Inferior parietal cortex (tissue), 1 donor: ENCODE measurements around the gene PLXNA1.

ENCODE experiments used
- DNase-seq: peaks from one replicate; pipeline ENCODE4 v3.0.0-alpha.2; 2016; ENCODE audit errors: extremely low spot score

PLXNA1 gene

DNA sequence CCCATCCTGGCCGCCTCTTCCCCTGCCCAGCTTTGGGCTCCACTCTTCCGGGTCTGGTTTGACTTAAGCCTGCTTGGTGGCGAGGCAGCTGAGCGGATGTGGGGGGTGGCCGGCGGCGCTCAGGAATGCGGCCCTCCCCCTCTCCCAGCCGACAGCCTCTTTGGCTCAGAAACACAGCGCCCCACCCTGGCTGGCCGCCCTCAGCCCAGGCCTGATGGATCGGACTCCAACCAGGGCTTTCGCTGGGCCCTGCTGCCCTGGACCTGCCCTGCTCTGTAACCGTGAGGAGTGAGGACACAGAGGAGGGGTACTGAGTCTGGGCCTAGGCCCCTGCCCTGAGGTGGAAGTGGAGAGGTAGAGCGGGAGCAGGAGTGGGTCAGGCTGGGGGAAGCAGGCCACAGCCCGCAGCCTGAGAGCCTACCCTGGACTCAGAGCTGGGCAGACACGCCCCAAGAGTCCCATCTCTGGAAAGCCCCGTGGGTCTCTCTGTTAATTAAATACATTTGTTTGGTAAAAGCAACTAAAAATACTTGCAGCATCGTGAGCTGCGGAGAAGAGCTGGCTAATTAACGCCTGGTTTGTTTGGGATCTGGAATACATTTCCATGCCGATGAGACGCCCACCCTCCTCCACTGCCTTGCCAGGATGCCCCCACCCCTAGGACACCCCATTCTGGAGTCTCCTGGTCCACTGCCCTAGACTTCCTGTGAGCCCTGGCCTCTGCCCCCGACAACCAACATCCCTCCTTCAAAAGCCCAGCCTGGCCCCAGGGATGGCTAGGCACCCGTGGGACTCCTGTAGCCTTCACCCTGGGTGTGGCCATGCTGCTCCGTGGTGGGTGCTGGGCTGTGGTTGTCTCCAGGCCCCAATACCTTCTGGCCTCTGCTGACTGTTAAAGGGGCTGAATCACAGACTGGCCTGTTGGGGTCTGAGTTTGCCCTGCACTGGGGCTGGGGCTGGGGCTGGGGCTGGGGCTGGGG, 19.6 kb downstream of the PLXNA1 start:
- peak; percentile 25 for DNase-seq

DNA sequence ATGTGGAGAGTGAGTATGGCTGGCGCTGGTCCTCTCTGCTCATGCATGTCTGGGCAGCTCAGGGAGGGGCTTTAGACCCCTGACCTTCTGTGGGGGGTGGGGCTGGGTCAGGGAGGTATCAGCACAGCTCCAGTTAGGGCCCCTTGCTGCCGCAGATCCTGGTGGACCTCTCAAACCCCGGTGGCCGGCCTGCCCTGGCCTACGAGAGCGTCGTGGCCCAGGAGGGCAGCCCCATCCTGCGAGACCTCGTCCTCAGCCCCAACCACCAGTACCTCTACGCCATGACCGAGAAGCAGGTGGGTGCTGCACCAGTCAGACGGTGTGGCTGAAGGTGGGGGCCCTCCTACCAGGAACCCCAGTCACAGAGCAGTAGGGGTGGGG, 20.2 kb downstream of the PLXNA1 start:
- no peak for DNase-seq

DNA sequence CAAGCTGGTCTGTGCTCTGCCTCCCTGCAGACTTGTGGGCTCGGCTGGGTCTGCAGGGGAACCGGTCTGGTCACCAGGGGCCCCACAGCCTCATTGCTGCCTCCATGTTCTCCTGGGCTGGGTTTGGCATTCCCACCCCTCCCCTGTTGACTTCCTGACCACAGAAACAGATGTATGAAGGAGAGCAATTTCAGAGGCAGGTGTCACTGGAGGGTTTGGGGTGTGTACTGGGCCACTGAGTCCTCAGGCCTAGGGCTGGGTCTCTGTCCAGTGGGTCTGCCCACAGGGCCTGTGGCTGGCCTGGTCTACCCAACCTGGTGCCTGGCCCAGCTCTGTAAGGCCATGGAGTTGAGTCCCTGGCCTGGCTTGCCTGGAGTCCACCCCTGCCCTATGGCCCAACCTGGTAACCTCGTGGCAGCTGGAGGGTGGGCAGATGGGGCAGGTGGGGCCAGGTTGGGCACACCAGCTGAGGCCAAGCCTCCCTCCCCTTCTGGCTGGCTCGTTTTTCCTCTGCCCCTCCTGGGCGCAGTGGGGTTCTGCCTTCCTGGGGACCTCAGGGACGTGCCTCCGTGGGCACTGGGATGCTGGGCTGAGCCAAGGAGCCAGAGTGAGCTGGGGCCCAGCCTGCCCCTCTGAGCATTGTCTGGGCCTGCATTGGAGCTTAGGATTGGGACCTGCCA, 20.8 kb downstream of the PLXNA1 start:
- DNase-seq = no peak

DNA sequence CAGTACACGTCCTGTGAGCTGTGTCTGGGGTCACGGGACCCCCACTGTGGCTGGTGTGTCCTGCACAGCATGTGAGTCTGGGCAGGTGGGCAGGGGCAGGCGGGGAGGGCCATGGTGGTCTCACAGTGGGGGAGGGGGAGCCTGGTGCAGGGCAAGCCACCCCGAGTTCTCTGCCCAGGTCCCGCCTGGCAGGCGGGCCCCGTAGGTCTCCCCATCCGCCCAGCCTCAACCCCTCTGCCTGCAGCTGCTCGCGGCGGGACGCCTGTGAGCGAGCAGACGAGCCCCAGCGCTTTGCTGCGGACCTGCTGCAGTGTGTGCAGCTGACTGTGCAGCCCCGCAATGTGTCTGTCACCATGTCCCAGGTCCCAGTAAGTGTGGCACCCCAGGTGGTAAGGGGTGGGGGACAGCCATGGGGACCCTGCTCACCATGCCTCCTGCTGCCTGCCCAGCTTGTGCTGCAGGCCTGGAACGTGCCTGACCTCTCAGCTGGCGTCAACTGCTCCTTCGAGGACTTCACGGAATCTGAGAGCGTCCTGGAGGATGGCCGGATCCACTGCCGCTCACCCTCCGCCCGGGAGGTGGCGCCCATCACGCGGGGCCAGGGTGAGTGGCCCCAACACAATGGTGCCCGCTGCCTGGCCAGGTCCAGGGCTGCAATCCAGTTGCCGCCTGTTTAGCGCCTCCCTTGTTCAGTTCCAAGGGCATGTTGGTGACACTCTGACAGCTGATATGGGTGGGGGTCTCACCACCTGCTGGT, 21.9 kb downstream of the PLXNA1 start:
- no peak for DNase-seq

DNA sequence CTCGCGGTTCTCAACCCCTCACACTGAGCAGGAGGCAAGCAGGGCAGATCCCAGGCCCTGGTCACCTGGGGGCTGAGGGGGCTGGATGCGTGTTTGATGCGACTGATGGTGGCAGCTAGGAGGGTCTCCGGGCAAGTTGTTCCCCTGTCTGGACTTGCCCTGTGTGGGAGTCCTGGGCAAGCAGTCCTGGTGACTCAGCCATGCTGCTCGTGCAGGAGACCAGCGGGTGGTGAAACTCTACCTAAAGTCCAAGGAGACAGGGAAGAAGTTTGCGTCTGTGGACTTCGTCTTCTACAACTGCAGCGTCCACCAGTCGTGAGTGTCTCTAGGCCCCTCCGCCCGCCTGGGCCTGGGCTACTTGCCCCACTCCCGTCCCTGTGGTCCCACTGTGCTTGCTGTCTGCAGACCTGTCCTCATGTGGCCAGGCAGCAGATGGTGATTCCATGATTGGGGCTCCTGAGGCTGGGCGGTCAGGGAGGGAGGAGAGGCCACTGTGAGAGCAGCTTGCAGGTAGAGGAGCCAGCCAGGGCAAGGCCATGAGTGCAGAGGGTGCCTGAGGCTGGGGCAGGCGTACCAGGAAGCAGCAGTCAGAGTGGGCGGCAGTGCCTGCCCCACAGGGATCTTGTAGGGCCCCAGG, 23.1 kb downstream of the PLXNA1 start:
- no peak for DNase-seq

DNA sequence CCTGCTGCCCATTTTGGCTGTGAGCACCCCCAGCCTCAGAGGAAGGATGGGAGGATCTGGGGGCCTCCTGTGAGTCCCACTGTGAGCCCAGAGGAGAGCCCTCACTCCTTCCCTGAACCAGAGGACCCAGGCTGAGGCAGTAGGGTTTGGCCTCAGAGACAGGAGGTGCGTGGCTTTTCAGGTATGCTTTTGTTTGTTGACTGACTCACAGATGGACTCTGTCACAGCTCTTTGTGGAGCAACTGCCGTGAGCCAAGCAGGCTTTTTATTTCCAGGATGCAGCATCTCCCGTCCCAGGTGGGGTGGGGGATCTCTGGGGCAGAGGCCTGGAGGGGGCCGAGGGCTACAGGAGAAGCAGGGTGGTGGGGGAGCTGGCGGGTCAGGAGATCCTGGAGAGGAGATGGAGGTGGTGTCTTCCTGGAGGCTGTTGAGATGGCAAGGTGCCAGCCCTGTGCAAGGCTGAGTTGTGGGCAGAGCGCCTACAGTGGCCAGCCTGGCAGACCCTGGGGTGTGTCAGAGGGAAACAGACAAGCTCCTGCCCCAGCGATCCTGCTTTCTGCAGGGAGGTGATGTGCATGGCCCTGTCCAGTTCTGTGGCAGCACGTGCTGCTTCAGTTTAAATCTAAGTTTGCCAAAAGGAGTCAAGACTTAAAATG, 24.0 kb downstream of the PLXNA1 start:
- no peak for DNase-seq

DNA sequence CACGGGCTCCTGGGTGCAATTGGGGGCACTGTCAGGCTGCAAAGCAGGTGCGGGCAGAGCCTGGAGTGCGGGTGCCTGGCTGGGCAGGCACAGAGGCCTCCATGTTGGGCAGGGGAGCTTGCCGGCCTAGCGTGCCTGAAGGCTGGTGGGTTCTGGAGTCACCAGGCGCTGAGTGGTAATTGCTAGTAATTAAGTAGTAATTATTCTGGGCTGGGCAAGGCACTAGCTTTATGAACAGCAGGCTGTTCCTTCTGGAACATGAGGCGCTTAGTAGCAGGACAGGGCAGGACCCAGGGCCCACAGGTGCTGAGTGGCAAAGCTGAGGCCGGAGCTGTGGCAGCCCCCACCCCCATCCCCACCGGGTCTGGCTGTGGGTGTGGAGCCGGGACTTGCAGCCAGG, 25.3 kb downstream of the PLXNA1 start:
- no peak for DNase-seq

DNA sequence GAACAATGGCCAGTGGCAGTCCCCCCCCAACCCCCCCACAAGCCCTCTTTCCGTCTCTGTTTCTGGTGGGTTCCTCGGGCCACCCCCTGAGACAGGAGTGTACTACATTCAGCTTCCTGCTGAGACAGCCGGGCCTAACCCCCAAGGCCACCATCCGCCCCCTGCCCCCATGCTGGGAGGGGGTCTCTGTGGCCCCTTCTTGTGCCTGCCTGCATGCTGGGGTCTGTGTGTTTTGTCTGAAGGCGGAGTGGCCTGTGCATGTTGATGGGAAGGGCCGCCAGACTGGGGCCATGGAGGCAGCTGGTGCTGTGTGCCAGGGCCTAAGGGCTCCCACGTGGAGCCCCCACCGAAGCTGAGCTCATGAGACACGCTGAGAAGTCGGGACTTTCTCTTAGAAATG, 26.6 kb downstream of the PLXNA1 start:
- DNase-seq = no peak

DNA sequence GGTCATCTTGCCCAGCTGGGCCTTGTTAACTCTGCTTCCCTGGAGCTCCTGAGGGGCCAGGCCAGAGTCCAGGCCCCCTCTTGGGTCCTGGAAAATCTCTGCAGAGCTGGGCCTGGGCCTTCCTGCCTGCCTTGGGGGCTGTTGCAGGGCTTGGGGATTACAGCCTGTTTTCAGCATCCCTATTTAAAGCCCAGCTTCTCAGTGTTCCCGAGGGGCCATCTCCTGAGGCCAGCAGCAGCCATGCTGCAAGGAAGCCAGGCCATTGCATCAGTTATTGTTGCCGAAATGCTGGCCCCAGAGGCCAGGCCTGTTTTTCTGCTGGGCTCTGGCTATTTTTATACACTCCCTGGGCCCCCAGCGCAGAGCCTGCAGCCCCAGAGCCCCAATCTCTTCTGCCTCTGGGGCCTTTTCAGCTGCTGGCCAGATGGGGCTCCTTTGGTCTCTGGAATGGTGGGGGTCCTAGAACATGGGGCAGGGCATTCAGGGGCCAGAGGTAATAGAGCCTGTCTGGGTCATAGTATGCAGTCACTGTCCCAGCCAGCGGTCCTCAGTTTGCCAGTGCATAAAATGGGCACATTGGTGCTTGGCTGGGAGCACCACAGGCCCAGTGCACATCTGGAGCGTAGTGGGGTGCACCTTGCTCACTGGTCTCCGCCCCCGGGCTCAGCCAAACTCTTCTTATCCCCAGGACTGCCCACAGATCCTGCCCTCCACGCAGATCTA, 28.5 kb downstream of the PLXNA1 start:
- DNase-seq = no peak

DNA sequence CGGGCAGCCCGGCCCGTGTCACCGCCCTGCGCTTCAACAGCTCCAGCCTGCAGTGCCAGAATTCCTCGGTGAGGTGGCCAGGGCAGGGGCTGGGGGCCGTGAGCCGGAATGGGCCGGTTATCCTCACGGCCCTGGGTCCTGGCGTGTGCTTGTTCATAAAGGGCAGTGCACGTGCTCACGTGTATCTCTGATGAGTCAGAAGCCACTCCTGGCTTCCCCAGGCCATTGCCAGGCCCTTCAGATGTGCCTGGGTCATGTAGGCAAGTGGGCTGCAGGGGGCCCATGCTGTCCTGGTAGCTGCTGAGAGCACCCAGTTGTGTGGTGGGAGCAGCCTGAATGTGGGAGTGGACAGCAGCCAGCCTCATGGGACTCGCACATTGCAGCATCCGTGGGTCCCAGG, 29.2 kb downstream of the PLXNA1 start:
- no peak for DNase-seq

DNA sequence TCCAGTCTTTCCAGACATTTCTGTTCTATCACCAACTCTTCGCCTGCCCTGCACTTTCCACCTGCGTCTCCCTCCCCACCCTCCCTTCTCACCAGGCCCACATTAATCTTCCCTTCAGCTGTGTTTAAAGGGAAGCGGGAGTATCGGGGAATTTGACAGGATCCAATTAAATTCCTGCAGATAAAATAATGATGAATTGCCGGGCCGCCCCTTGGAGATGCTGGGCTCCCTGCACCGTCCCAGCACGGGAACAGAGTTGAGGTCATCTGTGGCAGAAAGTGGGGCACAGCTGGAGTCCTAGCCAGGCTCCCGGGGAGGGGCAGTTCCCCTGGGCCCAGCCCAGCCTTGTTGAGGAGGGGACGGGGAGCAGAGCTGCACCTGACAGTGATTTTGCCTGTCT, 30.3 kb downstream of the PLXNA1 start:
- no peak for DNase-seq

DNA sequence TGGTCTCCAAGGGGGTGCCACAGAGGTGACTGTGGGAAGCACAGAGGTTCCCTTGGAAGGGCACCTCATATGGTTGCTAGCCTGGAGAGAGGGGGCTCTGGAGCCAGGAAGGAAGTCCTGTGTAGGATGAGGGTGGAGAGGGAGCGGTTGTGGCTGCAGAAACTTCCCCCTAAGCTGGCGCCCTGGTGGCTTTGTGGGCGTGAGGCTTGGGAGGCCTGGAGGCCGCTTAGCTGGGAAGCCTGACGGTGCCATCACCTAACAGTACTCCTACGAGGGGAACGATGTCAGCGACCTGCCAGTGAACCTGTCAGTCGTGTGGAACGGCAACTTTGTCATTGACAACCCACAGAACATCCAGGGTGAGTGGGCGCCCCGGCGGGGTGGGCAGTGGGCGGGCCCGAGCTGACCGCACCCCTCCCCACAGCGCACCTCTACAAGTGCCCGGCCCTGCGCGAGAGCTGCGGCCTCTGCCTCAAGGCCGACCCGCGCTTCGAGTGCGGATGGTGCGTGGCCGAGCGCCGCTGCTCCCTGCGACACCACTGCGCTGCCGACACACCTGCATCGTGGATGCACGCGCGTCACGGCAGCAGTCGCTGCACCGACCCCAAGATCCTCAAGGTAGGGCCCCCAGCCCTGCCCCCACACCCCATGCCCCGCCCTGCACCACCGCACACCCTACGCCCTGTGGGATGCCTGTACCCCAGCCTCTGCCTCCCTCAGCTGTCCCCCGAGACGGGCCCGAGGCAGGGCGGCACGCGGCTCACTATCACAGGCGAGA, 31.0 kb downstream of the PLXNA1 start:
- no peak for DNase-seq

DNA sequence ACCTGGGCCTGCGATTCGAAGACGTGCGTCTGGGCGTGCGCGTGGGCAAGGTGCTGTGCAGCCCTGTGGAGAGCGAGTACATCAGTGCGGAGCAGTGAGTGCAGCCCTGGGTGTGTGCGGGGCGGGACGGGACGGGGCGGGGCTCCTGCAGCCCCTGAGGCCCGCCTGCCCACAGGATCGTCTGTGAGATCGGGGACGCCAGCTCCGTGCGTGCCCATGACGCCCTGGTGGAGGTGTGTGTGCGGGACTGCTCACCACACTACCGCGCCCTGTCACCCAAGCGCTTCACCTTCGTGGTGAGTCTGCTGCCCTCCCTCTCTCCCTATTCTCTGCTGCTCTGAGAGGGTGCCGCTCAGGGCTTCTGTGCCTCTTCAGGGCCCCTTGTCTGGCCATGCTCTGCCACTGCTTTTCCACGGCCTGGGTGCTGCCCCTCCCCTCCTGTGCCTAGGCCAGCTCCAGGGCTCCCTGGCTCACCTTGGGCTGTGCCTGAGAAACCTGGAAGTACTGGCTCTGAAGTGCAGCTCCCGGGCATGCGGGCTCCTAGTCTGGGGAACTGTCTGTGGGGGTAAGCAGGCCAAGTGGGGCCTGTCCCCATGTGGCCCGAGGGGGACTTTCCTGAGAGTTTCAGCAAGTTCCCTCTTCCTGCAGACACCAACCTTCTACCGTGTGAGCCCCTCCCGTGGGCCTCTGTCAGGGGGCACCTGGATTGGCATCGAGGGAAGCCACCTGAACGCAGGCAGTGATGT, 31.8 kb downstream of the PLXNA1 start:
- DNase-seq = no peak

DNA sequence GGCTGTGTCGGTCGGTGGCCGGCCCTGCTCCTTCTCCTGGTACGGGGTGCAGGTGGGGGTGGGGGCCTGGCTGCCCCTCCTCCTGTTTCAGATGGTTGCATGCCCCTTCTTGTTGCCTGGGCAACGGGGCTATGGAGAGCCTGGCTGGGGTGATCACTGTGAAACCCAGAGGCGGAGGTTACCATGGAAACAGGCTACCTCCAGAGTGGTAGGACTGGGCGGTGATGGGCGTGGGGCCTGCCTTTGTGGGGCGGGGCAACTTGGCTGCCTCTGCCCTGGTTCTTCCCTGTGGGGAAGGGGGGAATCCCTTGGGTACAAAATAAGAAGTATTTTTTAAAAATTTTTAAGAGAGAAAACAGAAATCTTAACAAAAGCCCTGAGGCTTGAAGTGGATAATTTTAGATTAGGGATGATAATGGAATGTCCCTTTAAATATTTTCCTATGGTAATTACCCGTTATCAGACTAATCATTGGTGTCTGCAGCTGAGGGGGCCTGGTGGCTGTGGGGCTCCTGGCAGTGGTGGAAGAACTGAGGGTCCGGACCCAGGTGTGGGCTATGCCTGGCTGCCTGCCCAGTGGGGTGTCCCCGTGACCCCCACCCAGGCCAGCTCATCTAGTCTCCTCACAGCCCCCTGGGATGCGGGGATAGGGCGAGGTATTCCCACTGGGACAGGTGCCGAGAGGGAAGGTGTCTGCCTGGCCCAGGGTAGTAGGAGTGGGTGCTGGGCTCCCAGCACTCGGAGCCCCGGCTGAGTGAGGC, 32.5 kb downstream of the PLXNA1 start:
- no peak for DNase-seq

DNA sequence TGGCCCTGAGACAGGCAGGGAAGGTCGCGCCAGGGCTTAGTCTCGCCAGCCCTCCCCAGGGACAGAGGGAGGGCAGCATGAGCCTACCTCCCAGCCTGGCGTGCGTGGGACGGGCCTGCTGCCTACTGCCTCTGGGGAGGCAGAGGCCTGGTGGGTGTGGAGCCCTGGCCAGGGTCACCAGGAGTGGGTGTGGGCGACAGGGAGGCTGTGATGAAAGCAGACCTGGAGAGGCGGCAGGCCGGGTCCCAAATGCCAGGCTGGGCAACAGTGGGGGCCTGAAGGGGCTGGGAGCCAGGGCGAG, 33.1 kb downstream of the PLXNA1 start:
- no peak for DNase-seq

DNA sequence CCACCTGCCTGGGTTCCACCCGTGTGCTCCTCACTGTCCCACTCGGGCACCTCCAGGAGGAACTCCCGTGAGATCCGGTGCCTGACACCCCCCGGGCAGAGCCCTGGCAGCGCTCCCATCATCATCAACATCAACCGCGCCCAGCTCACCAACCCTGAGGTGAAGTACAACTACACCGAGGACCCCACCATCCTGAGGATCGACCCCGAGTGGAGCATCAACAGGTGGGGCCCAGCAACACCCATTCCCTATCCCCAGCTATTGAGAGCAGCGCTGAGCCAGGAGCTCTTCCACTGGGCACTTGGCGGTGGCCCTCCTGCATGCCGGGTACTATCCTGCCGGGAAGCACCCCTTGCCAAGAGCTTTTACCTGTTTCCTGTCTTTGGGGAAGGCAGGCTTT, 33.5 kb downstream of the PLXNA1 start:
- no peak for DNase-seq

DNA sequence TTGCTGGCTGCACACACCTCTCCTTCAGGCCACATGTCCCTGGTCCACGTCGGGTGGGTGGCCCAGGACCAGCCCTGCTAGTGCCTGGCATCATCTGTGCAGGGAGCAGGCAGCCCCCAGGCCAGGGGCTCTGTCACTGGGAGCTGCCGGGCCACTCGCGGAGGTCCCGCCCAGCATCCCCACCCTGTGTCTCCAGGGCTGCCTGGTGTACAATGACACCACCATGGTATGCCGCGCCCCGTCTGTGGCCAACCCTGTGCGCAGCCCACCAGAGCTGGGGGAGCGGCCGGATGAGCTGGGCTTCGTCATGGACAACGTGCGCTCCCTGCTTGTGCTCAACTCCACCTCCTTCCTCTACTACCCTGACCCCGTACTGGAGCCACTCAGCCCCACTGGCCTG, 34.3 kb downstream of the PLXNA1 start:
- DNase-seq = no peak

DNA sequence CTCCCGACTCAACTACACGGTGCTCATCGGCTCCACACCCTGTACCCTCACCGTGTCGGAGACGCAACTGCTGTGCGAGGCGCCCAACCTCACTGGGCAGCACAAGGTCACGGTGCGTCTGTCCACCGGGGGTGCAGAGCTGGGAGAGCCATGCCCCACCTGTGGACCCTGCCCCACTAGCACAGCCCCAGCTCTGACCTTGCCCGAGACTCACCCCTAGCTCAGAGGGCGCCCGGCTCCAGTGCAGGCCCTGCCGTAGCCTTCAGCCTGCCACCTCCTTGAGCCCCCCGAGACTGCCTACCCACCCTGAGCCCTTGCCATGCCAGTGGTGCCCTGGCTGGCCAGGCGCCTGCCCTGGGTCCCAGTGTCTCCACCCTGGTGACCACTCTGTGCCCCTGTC, 34.9 kb downstream of the PLXNA1 start:
- no peak for DNase-seq
